AG08395 (cell line): ENCODE data around the gene LHX5.

ENCODE experiments used
- DNase-seq: peaks from one replicate; pipeline ENCODE4 v3.0.0; 2012; ENCODE audit warnings: mixed read lengths, low spot score

Gene LHX5

DNA sequence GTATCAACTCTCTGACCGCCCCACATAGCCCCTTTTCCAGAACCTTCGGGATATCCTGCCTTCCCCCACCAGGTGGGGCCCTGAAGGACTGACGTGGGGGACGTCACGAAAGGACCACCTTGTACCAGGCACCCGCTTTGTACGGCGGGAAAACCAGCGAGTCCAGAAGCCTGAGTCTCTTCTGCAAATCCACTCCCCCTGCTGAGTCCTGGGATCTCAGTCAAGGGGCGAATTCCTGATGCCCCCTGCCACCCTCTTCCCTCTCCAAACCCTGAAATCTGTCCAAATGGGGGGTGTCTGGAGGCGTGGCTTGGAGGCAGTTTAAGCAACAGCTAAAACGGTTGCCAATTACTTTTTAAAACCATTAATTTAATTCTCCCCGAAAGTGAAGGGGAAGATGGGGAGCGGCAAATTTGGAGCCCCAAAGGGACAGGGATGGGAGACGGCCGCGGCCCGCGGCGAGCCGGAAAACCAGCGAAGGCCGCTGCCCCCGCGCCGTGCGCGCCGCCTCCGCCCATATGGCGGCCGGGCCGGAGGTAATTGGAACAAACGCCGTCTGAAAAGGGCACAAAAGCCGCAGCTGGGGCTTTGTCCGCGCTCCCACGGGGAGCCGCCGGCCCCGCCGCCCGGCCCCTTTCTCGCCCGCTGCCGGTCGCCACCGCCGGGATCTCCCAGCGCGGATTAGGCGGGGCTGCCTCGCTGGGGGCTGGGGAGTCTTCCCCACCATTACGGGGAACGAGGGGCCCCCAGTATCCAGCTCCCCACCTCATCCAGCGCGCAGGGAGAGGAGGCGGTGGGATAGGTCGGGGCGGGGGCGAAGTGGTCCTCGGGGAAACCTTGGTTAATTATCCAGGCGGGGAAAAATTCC is 6.6 kb downstream of the LHX5 start:
- DNase-seq = no peak

DNA sequence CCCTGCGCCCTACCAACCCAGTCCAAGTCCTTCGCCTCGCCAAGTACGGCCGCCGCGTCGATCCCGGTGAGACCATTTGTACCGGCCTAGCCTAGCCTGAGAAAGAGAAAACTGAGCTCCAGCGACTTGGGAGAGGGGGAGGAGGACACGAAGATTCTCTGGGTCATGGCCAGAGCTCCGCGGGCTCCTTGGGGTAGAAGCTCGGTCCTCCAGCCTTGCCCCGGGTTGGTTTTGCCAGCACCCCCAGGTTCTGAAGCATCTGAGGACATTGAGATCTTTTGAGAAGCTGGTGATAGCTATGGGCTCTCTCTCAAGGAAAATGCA is 7.3 kb downstream of the LHX5 start:
- DNase-seq = no peak

- no peak for DNase-seq
These were observed 7.8 kb downstream of the LHX5 start for GRCh38 chr12:113463746-113464451.

- no peak for DNase-seq
These were observed 8.5 kb downstream of the LHX5 start for GRCh38 chr12:113462998-113463745.

- peak; percentile 86 for DNase-seq
These were observed 9.4 kb downstream of the LHX5 start for GRCh38 chr12:113462117-113462774.

DNA sequence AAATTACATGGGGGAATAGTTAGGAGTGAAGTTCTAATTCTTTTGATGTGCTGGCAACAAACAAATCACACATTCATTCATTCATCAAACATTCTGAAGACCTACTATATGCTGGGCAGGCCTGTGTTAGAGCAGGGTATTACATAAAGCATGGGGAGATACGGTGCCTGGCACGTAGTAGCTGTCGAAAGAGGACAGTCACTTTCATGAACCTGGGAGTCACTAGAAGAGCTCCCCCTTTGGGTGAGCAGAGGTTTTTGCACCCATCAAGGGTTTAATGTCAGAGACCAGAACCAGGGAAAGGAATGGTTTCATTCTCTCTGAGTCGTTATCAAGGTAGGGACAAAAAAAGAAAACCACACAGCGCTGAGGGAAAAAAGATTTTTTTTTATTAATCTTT is 10.0 kb downstream of the LHX5 start:
- peak; percentile 34 for DNase-seq

- no peak for DNase-seq
These were observed 11.7 kb downstream of the LHX5 start for GRCh38 chr12:113459981-113460380.

DNA sequence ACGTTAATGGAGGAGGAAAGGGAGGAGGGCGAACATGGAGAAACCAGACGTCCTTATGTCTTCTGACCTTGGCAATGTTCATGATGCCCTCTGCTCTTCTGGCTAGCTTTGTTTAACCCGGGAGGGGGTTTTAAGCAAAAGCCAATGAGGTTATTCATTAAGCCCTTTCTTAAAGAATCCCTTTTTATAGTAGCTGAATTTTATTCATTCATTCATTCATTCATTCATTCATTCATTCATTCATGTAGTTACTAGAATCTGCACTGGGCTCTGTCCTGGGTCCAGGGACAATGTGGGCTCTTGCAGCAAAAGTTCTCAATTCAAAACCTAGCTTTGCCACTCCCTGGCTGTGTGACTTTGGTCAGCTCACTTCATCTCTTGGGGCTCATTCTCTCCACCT is 14.0 kb downstream of the LHX5 start:
- DNase-seq = no peak

GRCh38 chr12:113457185-113457584 is 14.5 kb downstream of the LHX5 start:
- DNase-seq = no peak

DNA sequence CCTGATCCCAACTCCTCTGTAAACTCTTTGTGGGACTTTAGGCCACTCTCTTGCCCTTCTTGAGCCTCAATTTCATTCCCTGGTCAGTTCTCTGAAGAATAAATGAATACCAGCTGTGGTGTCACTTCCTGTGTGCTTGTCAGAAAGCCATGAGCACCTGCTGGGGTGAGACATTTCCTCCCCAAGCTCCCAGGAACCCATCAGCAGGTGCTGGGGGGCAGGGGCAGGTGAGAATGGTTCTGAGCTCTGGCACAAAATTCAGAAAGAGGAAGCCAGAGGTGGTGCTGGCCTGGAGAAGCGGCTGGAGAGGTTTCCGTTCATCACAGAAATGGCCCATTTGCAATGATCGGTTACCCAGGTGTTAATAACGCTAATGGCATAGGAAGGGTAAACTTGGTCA is 14.9 kb downstream of the LHX5 start:
- no peak for DNase-seq

GRCh38 chr12:113456199-113456598 is 15.5 kb downstream of the LHX5 start:
- DNase-seq = no peak

DNA sequence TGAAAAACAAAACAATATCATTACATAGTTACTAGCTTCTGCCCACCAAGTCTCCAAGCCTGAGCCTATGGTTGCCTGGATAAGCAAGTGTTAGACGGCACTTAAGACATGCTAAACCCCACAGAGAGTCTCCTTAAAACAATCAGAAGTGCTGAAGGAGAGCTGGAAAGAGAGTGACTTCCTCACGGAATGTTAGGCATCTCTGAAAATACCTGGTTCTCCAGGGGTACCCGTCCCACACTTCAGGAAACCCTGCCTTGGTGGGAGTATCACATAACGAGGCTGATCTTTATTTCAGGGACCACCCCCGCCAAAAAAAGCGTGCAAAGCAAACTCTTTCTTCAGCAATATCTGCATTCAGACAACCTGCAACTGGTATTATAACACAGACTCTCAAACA is 18.3 kb downstream of the LHX5 start:
- DNase-seq = no peak

DNA sequence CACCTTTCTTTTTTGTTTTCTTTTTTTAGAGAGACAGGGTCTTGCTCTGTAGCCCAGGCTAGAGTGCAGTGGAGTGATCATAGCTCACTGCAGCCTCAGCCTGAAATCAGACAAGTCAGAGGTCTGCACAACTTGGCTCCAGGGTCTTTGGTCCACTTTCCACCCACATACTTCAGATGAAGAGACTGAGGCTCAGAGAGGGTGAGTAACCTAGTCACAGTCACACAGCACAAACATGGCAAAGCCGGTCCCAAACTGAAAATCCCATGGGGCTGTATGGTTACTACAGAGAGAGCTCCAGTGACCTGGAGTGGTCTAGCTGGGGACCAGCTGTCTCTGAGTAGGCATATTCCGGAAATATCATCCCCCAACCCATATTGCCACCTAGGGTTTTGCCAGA is 19.2 kb downstream of the LHX5 start:
- no peak for DNase-seq

- no peak for DNase-seq
These were observed 21.8 kb downstream of the LHX5 start for GRCh38 chr12:113449839-113450238.

DNA sequence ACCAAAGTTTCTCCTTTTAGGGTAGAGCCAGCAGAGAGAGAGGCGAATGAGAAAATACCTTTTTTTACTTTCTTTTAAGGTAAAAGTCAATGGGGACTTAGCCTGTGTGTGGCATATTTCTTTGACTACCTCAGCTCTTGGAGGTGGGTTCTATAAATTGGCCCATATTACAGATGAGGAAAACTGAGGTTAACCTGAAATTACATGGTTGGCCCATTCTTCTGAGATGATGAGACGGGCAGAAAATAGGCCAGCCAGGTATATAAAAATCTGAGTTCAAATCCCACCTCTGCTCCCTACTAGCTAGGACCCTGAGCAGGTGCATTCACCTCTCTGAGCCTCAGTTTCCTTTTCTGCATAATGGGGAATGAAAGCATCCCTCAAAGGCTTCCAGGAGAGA is 22.4 kb downstream of the LHX5 start:
- no peak for DNase-seq

- DNase-seq = no peak
These were observed 22.8 kb downstream of the LHX5 start for GRCh38 chr12:113448873-113449272.

- no peak for DNase-seq
These were observed 26.0 kb downstream of the LHX5 start for GRCh38 chr12:113445544-113446171.

DNA sequence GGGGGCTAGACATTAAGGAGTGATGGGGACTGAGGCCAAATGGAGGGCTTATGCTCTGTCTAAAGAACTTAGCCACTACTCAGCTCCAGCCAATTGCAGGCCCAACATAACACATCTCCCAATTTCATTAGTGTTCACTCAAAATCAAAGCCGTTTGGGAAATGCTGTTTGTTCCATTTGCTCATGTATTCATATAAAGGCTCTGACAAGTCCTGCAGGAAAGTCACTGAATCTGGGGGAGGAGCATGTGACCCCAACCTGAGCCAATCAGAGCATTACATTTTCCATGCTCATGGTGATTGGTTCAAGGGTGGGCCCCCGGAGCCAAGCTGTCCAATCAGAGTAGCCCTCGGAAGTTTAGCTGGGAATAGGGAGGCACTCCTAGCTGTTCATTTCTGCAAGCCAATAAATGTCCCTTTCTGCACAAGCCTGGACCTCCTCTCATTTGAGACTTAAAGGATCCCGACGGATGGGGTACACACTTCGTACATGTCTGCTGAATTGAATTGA is 28.6 kb downstream of the LHX5 start:
- DNase-seq = no peak

DNA sequence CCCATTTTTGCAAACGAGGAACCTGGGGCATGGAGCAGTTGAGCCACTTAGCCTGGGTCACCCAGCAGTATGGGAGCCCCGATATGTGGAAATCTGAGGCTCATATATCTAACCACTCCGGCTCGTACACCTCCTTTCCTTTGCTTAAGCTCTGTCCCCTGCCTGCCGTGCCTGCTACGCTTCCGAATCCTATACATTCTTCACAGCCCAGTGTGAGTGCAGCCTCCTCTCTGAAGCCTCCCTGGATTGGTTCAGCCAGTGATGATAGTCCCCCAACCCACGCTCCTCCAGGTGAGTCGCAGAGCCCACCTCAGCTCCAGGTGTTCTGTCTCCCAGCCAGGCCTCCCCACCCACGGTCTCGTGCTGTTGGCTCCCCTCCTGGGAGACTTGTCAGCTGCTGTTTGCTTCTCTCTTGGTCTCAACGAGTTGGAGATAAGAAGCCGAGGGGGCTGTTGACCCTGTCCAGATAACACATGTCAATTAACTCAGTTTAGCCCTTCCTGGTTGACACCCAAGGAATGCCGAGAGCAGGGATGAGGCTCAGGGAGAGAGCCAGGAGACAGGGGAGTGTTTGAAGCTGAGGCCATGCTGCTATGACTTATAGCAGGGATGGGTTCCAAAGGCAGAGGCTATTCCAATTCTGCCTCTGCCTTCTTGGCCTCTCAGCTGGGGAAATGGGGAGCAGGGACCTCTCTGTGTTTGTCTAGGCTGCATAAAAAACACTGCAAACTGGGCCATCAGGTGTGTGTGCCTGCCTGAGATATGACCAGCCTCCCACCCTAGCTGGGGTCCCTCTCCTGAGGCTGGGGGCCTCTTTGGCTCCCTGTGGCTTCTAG is 30.5 kb downstream of the LHX5 start:
- DNase-seq = no peak

- no peak for DNase-seq
These were observed 31.3 kb downstream of the LHX5 start for GRCh38 chr12:113440336-113440735.

GRCh38 chr12:113439606-113440030 is 32.1 kb downstream of the LHX5 start:
- DNase-seq = peak; percentile 51
